ENCODE data around the gene SUSD5. TPM values are rescaled to one million over a fixed set of nuclear protein-coding genes. Genes with fewer than 3 reads are reported as not detected.

The SUSD5 gene
- total and polyA plus RNA-seq, 2 of the 13 experiments (the other 11 are each of a cell fraction or from before 2014, with no cell fraction given): not detected

- Histone ChIP-seq H3K9me3 (ENCODE audit: low read length) (no peaks in the 10 kb centered on the region), H2AFZ (ENCODE audit: low read length) (no peak overlapping the region), H4K20me1 (ENCODE audit: insufficient read depth, low read length) (no peaks in the 10 kb centered on the region), H3K27me3 (ENCODE audit: control insufficient read depth in 1 of 2, insufficient read depth in 2 of 2, low read length in 2 of 2) (peaks cover 0 to 7% of the 10 kb centered on the region in 2 experiments; a peak in 2 of 5 replicates), H3K36me3 (replicated peaks in 1 of 2; ENCODE audit: control insufficient read depth in 1 of 2, insufficient read depth in 2 of 2, low read length in 2 of 2) (no peaks in the 10 kb centered on the region), H3K79me2 (ENCODE audit: insufficient read depth, low read length) (no peaks in the 10 kb centered on the region), H3K4me3 (replicated peaks in 1 of 3; ENCODE audit: insufficient read depth in 1 of 3, low read depth in 2 of 3, low read length in 3 of 3) (no peak overlapping the region), H3K4me2 (ENCODE audit: low read depth, low read length) (no peak overlapping the region), H3K4me1 (ENCODE audit: insufficient read depth, low read length) (peaks cover 8% of the 10 kb centered on the region; the same call in 1 of the 2 replicates), H3K27ac (ENCODE audit: extremely low read length, insufficient read depth, low read length) (no peak overlapping the region), H3K9ac (ENCODE audit: insufficient read depth, low read depth, low read length) (no peak overlapping the region)
- in situ Hi-C loops (cut with HindIII; ENCODE audit: extremely low pct_ligation_motif_present, low pct_unique_long_range_greater_than_20kb): no loop called here
- ChIA-PET POLR2A (no interaction called here), CTCF (ENCODE audit: low intra/inter-chr PET ratio, low total read pairs) (no interaction called here)
- 28% methylated on average over 3 of the region's 3 CpGs for WGBS (ENCODE audit: low lambda C conversion rate)
- DNase-seq (ENCODE audit: low spot score): no peak
- TF ChIP-seq POLR2G (IDR thresholded peaks at IDR 0.05; ENCODE audit: low read depth, low read length) (no peak), CBX1 (IDR thresholded peaks at IDR 0.05; ENCODE audit: low read depth) (no peak), CHD4 (IDR thresholded peaks at IDR 0.05; ENCODE audit: borderline replicate concordance, low read length) (no peak), CBFB (CRISPR knock-in tag; IDR thresholded peaks at IDR 0.05) (no peak), FIP1L1 (IDR thresholded peaks at IDR 0.05; ENCODE audit: borderline replicate concordance, insufficient read depth, low read depth, low read length) (no peak), SPEN (CRISPR knock-in tag; IDR thresholded peaks at IDR 0.05; ENCODE audit: low read depth) (no peak), ZNF136 (CRISPR knock-in tag; IDR thresholded peaks at IDR 0.05; ENCODE audit: low read depth) (no peak), ZNF878 (CRISPR knock-in tag; IDR thresholded peaks at IDR 0.05) (no peak), ZNF672 (CRISPR knock-in tag; IDR thresholded peaks at IDR 0.05) (no peak), TAF1 (CRISPR knock-in tag; IDR thresholded peaks at IDR 0.05) (no peak), ZNF570 (CRISPR knock-in tag; IDR thresholded peaks at IDR 0.05; ENCODE audit: borderline replicate concordance) (no peak)
- no peak for ATAC-seq
- intact Hi-C loops (cut with micrococcal nuclease; ENCODE audit: unreplicated experiment): no loop called here
- BruUV-seq (replicated peaks): no TSS peak
- FAIRE-seq: no peak
Measured at GRCh38 chr3:33229066-33229465, 10.5 kb upstream of the SUSD5 start.

GRCh38 chr3:33221241-33221640, 2.6 kb upstream of the SUSD5 start:
- Histone ChIP-seq H3K27me3 (ENCODE audit: control insufficient read depth in 1 of 2, insufficient read depth in 2 of 2, low read length in 2 of 2) (peaks cover 2 to 25% of the 10 kb centered on the region in 2 experiments), H3K36me3 (replicated peaks in 1 of 2; ENCODE audit: control insufficient read depth in 1 of 2, insufficient read depth in 2 of 2, low read length in 2 of 2) (no peaks in the 10 kb centered on the region), H3K27ac (ENCODE audit: extremely low read length, insufficient read depth, low read length) (no peak overlapping the region), H3K9ac (ENCODE audit: insufficient read depth, low read depth, low read length) (no peak overlapping the region), H3K79me2 (ENCODE audit: insufficient read depth, low read length) (no peaks in the 10 kb centered on the region), H4K20me1 (ENCODE audit: insufficient read depth, low read length) (no peaks in the 10 kb centered on the region), H3K4me3 (replicated peaks in 1 of 3; ENCODE audit: insufficient read depth in 1 of 3, low read depth in 2 of 3, low read length in 3 of 3) (no peak overlapping the region), H3K4me1 (ENCODE audit: insufficient read depth, low read length) (no peaks in the 10 kb centered on the region), H2AFZ (ENCODE audit: low read length) (no peak overlapping the region), H3K9me3 (ENCODE audit: low read length) (no peaks in the 10 kb centered on the region), H3K4me2 (ENCODE audit: low read depth, low read length) (no peak overlapping the region)
- 13% methylated on average over 3 of the region's 3 CpGs for WGBS (ENCODE audit: low lambda C conversion rate)
- no peak for FAIRE-seq
- ChIA-PET POLR2A (no interaction called here), CTCF (ENCODE audit: low intra/inter-chr PET ratio, low total read pairs) (no interaction called here)
- no TSS peak for BruUV-seq (replicated peaks)
- DNase-seq (ENCODE audit: low spot score): no peak
- in situ Hi-C loops (cut with HindIII; ENCODE audit: extremely low pct_ligation_motif_present, low pct_unique_long_range_greater_than_20kb) (no loop called here), intact Hi-C loops (cut with micrococcal nuclease; ENCODE audit: unreplicated experiment) (no loop called here)
- ATAC-seq: no peak
- TF ChIP-seq CENPX (CRISPR knock-in tag; IDR thresholded peaks at IDR 0.05) (no peak), GLMP (CRISPR knock-in tag; IDR thresholded peaks at IDR 0.05; ENCODE audit: borderline replicate concordance) (no peak), NCOA5 (CRISPR knock-in tag; IDR thresholded peaks at IDR 0.05) (no peak), ZNF883 (CRISPR knock-in tag; IDR thresholded peaks at IDR 0.05; ENCODE audit: not compliant biosample characterization) (no peak), ZNF713 (CRISPR knock-in tag; IDR thresholded peaks at IDR 0.05) (no peak), CBX1 (IDR thresholded peaks at IDR 0.05; ENCODE audit: low read depth) (no peak)
